Measurements from ENCODE around the gene VAV3. TPM values are rescaled to one million over a fixed set of nuclear protein-coding genes. Genes with fewer than 3 reads are reported as not detected.

VAV3 gene
- total RNA-seq, 1 experiment from 2014 or later = 38.2 TPM

GRCh38 chr1:107550358-107550757 lies 414.6 kb downstream of the VAV3 start:
- Mint-ChIP-seq H3K4me1 (ENCODE audit: low read depth, unreplicated experiment) (no peaks in the 10 kb centered on the region), H3K4me3 (ENCODE audit: low read depth, unreplicated experiment) (no peak overlapping the region), H3K9me3 (ENCODE audit: low read depth, unreplicated experiment) (no peaks in the 10 kb centered on the region), H3K27ac (ENCODE audit: unreplicated experiment) (no peak overlapping the region), H3K36me3 (ENCODE audit: insufficient read depth, unreplicated experiment) (no peaks in the 10 kb centered on the region), H3K27me3 (ENCODE audit: unreplicated experiment) (no peaks in the 10 kb centered on the region)
- CTCF ChIA-PET = no interaction called here
- no peak for DNase-seq
- intact Hi-C loops (cut with micrococcal nuclease; ENCODE audit: unreplicated experiment) = no loop called here
- TF ChIP-seq CTCF (IDR thresholded peaks at IDR 0.05; ENCODE audit: unreplicated experiment) = no peak
- no TSS peak for BruUV-seq (replicated peaks)

GRCh38 chr1:107549152-107549810 lies 415.7 kb downstream of the VAV3 start:
- no peak for DNase-seq
- no peak for TF ChIP-seq CTCF (IDR thresholded peaks at IDR 0.05; ENCODE audit: unreplicated experiment)
- intact Hi-C loops (cut with micrococcal nuclease; ENCODE audit: unreplicated experiment) = no loop called here
- Mint-ChIP-seq H3K27me3 (ENCODE audit: unreplicated experiment) (no peaks in the 10 kb centered on the region), H3K36me3 (ENCODE audit: insufficient read depth, unreplicated experiment) (no peaks in the 10 kb centered on the region), H3K27ac (ENCODE audit: unreplicated experiment) (no peak overlapping the region), H3K4me3 (ENCODE audit: low read depth, unreplicated experiment) (no peak overlapping the region), H3K4me1 (ENCODE audit: low read depth, unreplicated experiment) (peaks cover 5% of the 10 kb centered on the region), H3K9me3 (ENCODE audit: low read depth, unreplicated experiment) (no peaks in the 10 kb centered on the region)
- CTCF ChIA-PET = no interaction called here
- BruUV-seq (replicated peaks) = no TSS peak

- intact Hi-C loops (cut with micrococcal nuclease; ENCODE audit: unreplicated experiment) = no loop called here
- no TSS peak for BruUV-seq (replicated peaks)
- no peak for TF ChIP-seq CTCF (IDR thresholded peaks at IDR 0.05; ENCODE audit: unreplicated experiment)
- Mint-ChIP-seq H3K9me3 (ENCODE audit: low read depth, unreplicated experiment) (no peaks in the 10 kb centered on the region), H3K4me3 (ENCODE audit: low read depth, unreplicated experiment) (no peak overlapping the region), H3K4me1 (ENCODE audit: low read depth, unreplicated experiment) (peaks cover 7% of the 10 kb centered on the region), H3K36me3 (ENCODE audit: insufficient read depth, unreplicated experiment) (no peaks in the 10 kb centered on the region), H3K27me3 (ENCODE audit: unreplicated experiment) (no peaks in the 10 kb centered on the region), H3K27ac (ENCODE audit: unreplicated experiment) (no peak overlapping the region)
- DNase-seq = no peak
- CTCF ChIA-PET = no interaction called here
These were observed 416.7 kb downstream of the VAV3 start for GRCh38 chr1:107548276-107548675.

- Mint-ChIP-seq H3K4me3 (ENCODE audit: low read depth, unreplicated experiment) (no peak overlapping the region), H3K27me3 (ENCODE audit: unreplicated experiment) (no peaks in the 10 kb centered on the region), H3K9me3 (ENCODE audit: low read depth, unreplicated experiment) (no peaks in the 10 kb centered on the region), H3K4me1 (ENCODE audit: low read depth, unreplicated experiment) (peaks cover 7% of the 10 kb centered on the region), H3K27ac (ENCODE audit: unreplicated experiment) (no peak overlapping the region), H3K36me3 (ENCODE audit: insufficient read depth, unreplicated experiment) (no peaks in the 10 kb centered on the region)
- BruUV-seq (replicated peaks) = no TSS peak
- no peak for TF ChIP-seq CTCF (IDR thresholded peaks at IDR 0.05; ENCODE audit: unreplicated experiment)
- no peak for DNase-seq
- intact Hi-C loops (cut with micrococcal nuclease; ENCODE audit: unreplicated experiment) = no loop called here
- CTCF ChIA-PET = no interaction called here
These were observed 417.4 kb downstream of the VAV3 start for GRCh38 chr1:107547363-107548155.

All from Calu3 (cell line).